ENCODE measurements around the gene JAK1.
"Not testable (repeated sequence)": the region's sequence is repeated elsewhere in the genome, so short reads cannot be mapped to it uniquely, and the experiment has no call there.

JAK1 gene

GRCh38 chr1:64950284-64950809, 16.0 kb downstream of the JAK1 start:
- DNase-seq: no peak

DNA sequence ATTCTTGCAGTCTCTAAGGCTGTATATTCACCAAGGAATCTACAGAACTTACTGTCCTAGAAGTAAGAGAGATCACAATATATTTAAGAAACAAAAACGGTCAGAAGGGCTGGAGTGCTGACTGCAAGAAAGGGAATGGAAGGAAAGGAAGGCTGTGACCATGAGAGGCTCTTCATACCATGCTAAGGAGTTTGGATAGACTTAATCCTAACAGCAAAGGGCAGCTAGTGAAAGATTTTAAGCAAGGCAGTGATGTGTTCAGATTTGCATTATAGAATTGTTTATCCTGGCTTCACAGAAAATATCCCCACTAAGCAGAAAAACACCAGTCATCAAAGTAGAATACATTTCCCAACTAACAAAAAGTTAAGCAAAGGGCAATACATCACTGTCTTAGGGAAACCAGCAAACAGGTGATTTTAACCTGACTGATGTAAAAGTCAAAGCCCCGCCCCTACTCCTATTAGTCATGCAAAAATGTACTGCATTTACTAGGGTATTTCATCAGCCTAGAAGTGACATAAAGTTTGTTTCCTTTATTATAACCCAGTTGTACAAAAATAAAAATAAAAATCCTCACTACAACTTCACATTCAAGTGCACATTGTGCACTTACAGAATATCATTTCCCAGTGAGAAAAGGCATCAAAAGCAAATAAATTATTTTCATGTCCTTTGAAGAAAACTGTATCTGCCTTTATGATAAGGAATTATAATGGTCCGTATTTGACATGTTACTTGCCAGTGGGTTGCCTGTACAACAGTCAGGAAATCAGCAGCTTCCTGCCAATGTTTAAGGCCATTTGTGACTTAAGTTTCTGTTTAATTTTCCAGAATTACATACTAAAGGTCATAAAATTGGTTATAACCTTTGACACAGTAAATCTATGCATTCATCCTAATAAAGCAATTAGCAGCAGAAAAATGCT, 17.2 kb downstream of the JAK1 start:
- DNase-seq: no peak

- DNase-seq: no peak
These were observed 18.1 kb downstream of the JAK1 start for GRCh38 chr1:64948216-64948615.

- no peak for DNase-seq
These were observed 19.4 kb downstream of the JAK1 start for GRCh38 chr1:64946916-64947315.

- DNase-seq: no peak
These were observed 21.4 kb downstream of the JAK1 start for GRCh38 chr1:64944913-64945312.

DNA sequence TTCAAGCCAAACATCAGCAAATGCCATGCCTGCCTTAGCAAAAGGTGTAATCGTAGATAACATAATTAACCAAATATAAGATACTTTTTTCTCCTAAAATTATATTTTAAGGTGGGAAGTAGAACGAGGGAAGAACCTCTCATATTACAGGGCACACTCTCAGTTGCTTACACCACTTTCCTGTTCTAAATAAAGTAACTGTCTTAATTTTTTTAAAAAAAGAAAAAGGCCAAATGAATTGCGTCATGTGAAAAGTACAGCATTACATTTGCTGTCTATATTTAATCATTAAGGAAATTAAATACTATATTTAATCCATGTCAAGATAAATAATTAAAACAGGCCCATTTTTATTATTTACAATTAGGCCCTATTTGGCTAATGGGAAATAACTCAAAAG, 23.7 kb downstream of the JAK1 start:
- DNase-seq: no peak

GRCh38 chr1:64942118-64942517, 24.2 kb downstream of the JAK1 start:
- no peak for DNase-seq

DNA sequence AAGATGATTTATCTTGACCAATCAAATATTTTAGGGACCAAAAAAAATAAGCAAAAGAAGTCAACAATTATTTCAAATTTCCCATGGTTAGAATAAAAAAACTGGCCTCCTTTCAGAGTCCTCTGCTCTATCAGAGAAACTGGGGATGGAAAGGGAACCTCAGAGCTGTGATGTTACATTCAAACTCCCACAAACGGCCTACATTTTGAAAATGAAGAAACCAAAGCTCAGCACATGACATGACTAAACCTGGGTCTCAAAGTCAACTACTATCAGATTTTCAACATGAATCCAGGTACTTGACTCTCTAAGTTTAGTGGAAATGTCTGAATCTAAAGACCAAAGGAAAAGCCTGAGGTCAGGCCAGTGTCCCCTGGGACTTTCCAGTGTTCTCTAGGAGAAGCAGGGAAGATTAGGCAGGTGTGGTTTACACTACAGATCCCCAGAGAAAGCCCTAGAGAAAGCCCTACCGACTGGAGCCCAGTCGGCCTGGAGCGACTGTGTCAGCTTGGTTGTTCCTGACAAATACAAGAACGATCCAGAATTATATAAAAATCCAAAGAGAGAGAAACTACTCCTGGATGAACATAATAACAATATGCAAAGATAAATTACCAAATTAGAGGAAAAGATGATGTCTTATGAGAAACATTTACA, 24.8 kb downstream of the JAK1 start:
- DNase-seq: no peak

DNA sequence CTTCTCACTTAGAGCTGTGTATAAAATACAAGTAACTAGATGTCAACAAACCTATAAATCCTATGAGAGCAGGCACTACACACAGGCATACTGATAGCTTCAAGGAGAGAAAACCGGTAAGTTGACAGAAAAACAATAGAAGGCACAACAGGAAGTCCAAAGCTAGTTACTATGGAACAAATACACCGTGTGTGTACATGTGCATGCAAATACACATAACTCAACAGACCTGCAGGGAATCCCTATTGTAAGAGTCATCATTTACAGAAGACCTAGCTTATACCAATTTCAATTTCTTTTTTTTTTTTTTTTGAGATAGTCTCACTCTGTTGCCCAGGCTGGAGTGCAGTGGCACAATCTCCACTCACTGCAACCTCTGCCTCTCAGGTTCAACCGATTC, 26.3 kb downstream of the JAK1 start:
- DNase-seq: no peak

DNA sequence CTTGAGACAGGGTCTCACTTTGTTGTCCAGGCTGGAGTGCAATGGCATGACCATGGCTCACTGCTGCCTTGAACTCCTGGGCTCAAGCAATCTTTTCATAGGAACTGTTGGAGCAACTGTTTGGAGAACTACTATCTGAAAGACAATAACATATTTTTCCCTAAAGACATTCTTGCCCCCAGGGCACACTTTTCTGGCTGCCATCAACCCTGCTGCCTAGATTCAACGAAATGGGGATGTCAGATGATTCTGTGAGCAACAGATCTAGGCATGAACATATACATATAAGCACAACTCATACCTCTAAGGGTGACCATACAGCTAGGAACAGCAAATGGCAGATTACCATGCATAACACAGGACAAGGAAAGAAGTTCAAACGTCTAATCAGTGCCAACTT, 27.4 kb downstream of the JAK1 start:
- DNase-seq: no peak

- peak in 1 of 58 donors; percentile 10 for DNase-seq
These were observed 29.4 kb downstream of the JAK1 start for GRCh38 chr1:64936956-64937355.

DNA sequence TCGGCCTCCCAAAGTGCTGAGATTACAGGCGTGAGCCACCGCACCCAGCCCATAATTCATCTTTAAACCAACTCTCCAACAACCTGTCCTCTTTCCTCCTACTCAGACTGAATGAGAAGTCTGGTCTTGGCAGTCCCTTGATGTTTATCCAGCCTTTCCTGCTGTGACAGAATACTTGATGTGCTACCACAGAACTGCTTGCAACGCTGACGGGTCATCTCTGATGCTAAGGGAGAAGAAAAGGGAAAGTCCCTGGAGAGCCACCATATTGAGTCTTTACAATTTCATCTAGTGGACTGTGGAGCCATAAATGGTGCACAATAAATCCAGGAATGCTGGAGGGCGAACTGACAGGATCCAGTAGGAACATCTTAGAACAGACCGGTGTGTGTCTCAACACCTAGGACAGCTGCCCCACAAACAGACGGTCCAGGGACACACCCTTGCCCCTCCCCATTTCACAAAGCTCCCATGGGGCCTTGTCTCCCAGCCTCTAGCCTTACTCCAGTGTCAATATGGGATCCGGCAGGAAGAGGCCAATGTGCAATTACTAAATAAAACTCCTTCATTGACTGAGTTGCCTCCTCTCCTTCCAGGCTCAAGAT, 30.7 kb downstream of the JAK1 start:
- peak in 2 of 58 donors; percentile 3 to 6 for DNase-seq

DNA sequence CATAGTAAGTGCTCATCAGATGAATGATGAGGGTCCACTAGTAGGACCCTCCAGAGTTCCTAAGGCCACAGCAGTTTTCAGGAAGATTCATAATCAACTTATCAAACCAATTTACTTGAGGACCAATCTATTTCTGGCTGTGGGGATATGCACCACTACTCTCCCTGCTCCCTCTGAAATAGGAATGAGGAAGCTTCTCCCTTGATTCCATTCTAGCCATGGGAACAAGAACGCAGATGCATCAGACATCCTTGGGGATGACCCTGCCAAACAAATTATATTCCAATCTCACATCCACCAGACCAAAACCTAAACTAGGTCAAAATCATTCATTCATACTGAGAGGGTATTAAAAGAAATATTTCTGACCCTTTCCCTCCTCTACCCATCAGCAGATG, 31.5 kb downstream of the JAK1 start:
- DNase-seq: no peak

GRCh38 chr1:64934115-64934877, 32.1 kb downstream of the JAK1 start:
- DNase-seq: no peak

DNA sequence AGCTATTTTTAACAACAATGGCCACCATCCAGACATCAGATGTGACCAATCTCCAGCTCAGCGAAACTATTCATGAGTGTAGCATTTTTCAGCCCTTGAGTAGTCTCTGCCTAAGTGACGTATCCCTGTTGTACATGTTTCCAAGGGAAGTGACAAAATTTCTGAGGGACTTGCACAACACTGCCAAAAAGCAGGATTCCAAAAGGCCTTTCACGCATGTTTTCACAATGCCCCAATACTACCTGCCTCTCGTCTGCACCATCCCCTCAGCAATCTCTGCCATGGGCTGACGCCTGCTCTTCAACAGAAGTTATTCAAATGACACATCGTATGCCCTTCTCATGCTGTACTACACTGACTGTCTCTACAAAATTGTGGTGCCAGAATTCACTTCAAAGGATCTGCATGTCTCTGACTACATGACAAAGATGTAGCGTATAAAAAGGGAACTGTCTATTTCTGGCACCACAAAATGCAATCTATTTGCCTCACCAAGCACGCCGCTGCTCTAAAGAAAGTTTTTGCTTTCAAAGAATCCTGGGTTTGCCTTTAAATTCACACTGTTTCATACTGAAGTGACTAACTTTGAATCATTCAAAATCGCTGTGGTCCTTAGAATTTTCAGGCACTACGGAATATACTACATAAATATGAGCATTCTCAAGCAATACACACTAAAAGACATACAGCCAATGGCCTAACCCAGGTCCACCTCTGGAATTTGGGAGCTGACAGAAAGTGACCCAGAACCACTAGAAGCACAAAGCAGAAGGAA, 32.9 kb downstream of the JAK1 start:
- DNase-seq: peak in 19 of 58 donors; percentile 4 to 74 (median 33)

- no peak for DNase-seq
These were observed 33.4 kb downstream of the JAK1 start for GRCh38 chr1:64932962-64933295.

DNA sequence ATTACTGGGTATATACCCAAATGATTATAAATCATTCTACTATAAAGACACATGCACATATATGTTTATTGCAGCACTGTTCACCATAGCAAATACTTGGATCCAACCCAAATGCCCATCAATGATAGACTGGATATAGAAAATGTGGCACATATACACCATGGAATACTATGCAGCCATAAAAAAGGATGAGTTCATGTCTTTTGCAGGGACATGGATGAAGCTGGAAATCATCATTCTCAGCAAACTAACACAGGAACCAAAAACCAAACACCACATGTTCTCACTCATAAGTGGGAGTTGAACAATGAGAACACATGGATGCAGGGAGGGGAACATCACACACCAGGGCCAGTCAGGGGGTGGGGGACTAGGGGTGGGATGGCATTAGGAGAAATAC, 35.7 kb downstream of the JAK1 start:
- DNase-seq: not testable (repeated sequence)

DNA sequence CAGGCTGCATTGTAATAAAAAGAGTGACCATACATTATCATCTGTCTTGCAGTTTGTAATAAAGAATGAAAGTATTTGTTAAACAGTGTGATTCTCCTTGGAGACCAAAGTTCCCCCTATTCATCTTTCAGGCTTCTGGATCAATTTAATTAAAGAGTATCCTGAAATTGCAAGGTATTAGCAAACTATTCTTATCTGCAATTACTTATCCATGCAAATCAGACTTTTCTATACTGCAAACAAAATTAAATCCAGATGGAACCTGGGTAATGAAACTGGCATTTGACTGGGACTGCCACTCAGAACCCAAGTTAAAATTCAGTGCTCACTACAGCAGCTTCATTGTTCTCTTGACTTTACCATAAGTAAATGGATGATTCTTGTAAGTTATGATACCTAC, 37.1 kb downstream of the JAK1 start:
- no peak for DNase-seq

DNA sequence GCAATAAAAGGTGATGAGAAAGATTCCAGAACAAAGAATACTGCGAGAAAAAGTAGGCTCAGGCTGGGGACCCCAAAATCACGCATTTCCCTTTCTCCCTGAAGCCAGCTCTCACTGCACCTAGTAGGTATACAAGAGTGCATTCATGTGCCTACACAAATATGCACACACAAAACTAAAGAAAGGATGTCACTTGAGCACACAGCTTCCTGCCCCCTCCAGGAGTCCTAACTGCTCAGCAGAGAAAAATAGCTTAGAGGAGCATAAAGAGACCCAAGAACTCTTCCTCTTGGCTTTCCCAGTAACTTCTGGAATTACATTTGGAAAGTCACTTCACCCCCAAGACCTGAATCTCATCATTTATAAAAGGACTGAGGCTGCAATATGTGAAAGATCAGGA, 38.0 kb downstream of the JAK1 start:
- DNase-seq: no peak

DNA sequence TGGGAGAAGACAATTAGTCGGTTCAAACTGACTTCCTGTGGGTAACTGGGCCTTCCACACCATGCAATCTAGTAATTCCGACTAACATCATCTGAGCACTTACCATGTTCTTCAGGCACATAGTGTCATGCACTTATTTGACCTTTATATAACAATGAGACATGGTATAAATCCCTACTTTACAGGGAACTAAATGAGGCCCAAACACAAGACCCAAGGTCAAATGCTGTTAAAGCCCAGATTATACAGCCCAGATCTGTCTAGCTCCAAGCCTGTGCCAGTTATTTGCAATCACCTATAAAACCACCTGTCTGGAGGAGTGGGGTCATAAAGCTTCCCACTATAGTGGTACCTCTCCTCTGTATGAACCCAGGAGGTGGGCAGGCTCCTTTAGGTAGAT, 40.8 kb downstream of the JAK1 start:
- no peak for DNase-seq

DNA sequence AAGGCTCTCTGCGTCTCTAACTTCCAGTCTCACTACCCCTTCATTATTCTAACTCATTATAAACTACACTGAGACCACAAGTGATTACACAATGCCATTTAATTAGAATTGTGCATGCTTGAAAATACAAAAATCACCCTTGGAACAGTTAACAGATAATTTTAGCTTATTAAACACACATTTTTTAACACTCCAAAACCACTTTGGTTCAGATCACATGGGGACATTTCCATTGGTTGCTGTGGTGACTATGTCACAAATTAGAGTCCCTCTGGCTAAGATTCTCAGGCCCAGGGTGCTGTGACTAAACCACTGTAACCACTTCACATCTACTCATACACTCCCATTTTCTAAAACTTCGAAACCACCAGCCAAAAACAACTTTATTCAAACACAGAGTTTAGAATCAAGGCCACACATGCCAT, 43.0 kb downstream of the JAK1 start:
- no peak for DNase-seq

Measured in anterior cingulate cortex (tissue), 58 donors.